Type B pancreatic cell (in vitro differentiated cells): ENCODE measurements around the gene SEC24A. TPM values are rescaled to one million over a fixed set of nuclear protein-coding genes. Genes with fewer than 3 reads are reported as not detected.
"Not testable (repeated sequence)": the region's sequence is repeated elsewhere in the genome, so short reads cannot be mapped to it uniquely, and the experiment has no call there.

Experiments
- DNase-seq: peaks from one replicate; pipeline ENCODE4 v3.0.0; 2021; ENCODE audit warnings: mixed read lengths; ENCODE audit not compliant: unreplicated experiment; ENCODE audit errors: extremely low spot score
- H3K27ac Mint-ChIP-seq: 2 replicates; pipeline ENCODE4 v1.8.0; 2021; ENCODE audit warnings: mild to moderate bottlenecking, mixed read lengths
- H3K27me3 Mint-ChIP-seq: 2 replicates; pipeline ENCODE4 v1.8.0; 2021; ENCODE audit warnings: mixed read lengths
- H3K36me3 Mint-ChIP-seq: 2 replicates; pipeline ENCODE4 v1.8.0; 2021; ENCODE audit warnings: mixed read lengths
- H3K4me1 Mint-ChIP-seq: one replicate; pipeline ENCODE4 v1.8.0; 2021; ENCODE audit warnings: mixed read lengths; ENCODE audit not compliant: unreplicated experiment
- H3K4me3 Mint-ChIP-seq: 2 replicates; pipeline ENCODE4 v1.8.0; 2021; ENCODE audit warnings: mild to moderate bottlenecking, mixed read lengths
- H3K9me3 Mint-ChIP-seq: 2 replicates; pipeline ENCODE4 v1.8.0; 2021; ENCODE audit warnings: mixed read lengths
- total RNA-seq: library from RNA; stranded (reverse); gene quantifications from 2 replicates; pipeline ENCODE4 v1.2.1, GENCODE V29; 2021; ENCODE audit warnings: low replicate concordance
- TF ChIP-seq, protein P1 (sequence below): fragments of 200-600 bp; sonication (generic); conservative IDR thresholded peaks from 2 replicates; pipeline ENCODE4 v1.5.0; 2021; ENCODE audit warnings: antibody characterized with exemption, mild to moderate bottlenecking

Gene SEC24A
- total RNA-seq, 1 donor from 2014 or later = 27.5 TPM

GRCh38 chr5:134741052-134741451 is 92.5 kb downstream of the SEC24A start:
- H3K27me3 Mint-ChIP-seq = no peaks in the 10 kb centered on the region
- H3K4me3 Mint-ChIP-seq = no peak overlapping the region
- H3K36me3 Mint-ChIP-seq = no peaks in the 10 kb centered on the region
- TF ChIP-seq, protein P1, sequence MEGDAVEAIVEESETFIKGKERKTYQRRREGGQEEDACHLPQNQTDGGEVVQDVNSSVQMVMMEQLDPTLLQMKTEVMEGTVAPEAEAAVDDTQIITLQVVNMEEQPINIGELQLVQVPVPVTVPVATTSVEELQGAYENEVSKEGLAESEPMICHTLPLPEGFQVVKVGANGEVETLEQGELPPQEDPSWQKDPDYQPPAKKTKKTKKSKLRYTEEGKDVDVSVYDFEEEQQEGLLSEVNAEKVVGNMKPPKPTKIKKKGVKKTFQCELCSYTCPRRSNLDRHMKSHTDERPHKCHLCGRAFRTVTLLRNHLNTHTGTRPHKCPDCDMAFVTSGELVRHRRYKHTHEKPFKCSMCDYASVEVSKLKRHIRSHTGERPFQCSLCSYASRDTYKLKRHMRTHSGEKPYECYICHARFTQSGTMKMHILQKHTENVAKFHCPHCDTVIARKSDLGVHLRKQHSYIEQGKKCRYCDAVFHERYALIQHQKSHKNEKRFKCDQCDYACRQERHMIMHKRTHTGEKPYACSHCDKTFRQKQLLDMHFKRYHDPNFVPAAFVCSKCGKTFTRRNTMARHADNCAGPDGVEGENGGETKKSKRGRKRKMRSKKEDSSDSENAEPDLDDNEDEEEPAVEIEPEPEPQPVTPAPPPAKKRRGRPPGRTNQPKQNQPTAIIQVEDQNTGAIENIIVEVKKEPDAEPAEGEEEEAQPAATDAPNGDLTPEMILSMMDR = no peak
- no peak for DNase-seq
- H3K9me3 Mint-ChIP-seq = no peaks in the 10 kb centered on the region
- peaks cover 13% of the 10 kb centered on the region for H3K4me1 Mint-ChIP-seq
- no peak overlapping the region for H3K27ac Mint-ChIP-seq

DNA sequence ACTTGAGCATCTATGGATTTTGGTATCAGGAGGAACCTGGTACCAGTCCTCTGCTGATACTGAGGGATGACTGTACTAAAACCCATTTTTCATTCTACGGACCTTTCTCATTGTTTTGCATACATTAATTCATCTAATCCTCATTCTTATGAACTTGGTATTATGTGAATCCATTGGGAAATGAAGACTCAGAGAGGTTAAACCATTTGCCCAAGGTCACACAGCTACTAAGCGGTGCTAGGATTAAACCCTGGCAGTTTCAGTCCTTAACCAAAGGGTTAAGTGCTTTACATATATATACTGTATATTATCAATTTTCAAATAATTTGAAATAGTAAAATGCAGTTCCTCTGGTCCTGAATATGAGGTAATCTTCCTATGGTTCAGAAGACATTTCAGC is 93.5 kb downstream of the SEC24A start:
- no peak for DNase-seq
- H3K36me3 Mint-ChIP-seq = no peaks in the 10 kb centered on the region
- no peaks in the 10 kb centered on the region for H3K9me3 Mint-ChIP-seq
- H3K4me3 Mint-ChIP-seq = no peak overlapping the region
- TF ChIP-seq, protein P1 = no peak
- no peaks in the 10 kb centered on the region for H3K27me3 Mint-ChIP-seq
- H3K4me1 Mint-ChIP-seq = peaks cover 13% of the 10 kb centered on the region
- no peak overlapping the region for H3K27ac Mint-ChIP-seq

- TF ChIP-seq, protein P1 = no peak
- H3K4me1 Mint-ChIP-seq = no peaks in the 10 kb centered on the region
- H3K27ac Mint-ChIP-seq = no peak overlapping the region
- no peak overlapping the region for H3K4me3 Mint-ChIP-seq
- H3K27me3 Mint-ChIP-seq = no peaks in the 10 kb centered on the region
- no peak for DNase-seq
- H3K9me3 Mint-ChIP-seq = no peaks in the 10 kb centered on the region
- peaks cover 9% of the 10 kb centered on the region for H3K36me3 Mint-ChIP-seq
These were observed 100.8 kb downstream of the SEC24A start for GRCh38 chr5:134749415-134749814.

DNA sequence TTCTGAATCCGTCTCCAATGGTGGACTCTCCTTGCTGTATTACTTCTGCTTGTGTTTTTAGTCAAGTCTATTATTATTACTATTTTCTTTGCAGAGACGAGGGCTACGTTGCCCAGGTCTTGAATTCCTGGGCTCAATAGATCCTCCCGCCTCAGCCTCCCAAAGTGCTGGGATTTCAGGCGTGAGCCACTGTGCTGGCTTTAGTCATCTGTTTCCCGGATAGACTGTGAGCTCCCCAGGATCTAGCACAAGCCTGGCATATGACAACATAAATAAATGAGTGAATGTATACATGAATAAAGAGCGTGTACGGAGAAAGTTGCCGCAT is 109.6 kb downstream of the SEC24A start:
- Mint-ChIP-seq H3K27me3 (no peaks in the 10 kb centered on the region), H3K9me3 (no peaks in the 10 kb centered on the region), H3K27ac (peak overlapping the region; percentile 94), H3K4me3 (peak overlapping the region; percentile 99), H3K4me1 (peaks cover 25% of the 10 kb centered on the region), H3K36me3 (no peaks in the 10 kb centered on the region)
- no peak for DNase-seq
- TF ChIP-seq, protein P1 = no peak

GRCh38 chr5:134758504-134759341 is 110.1 kb downstream of the SEC24A start, which contains the start of gene DDX46:
TSS of gene DDX46 (plus strand) at chr5:134758779. CDS start at chr5:134758939, 160 bp downstream.
- H3K36me3 Mint-ChIP-seq = peaks cover 1% of the 10 kb centered on the region
- peaks cover 25% of the 10 kb centered on the region for H3K4me1 Mint-ChIP-seq
- peak within 1 kb of the TSS; percentile 94 for H3K27ac Mint-ChIP-seq
- TF ChIP-seq, protein P1 = peak; percentile 79
- H3K4me3 Mint-ChIP-seq = peak within 1 kb of the TSS; percentile 99
- peak; percentile 95 for DNase-seq
- no peaks in the 10 kb centered on the region for H3K27me3 Mint-ChIP-seq
- H3K9me3 Mint-ChIP-seq = no peaks in the 10 kb centered on the region

GRCh38 chr5:134767528-134768291 is 119.1 kb downstream of the SEC24A start:
- H3K36me3 Mint-ChIP-seq = peaks cover 14% of the 10 kb centered on the region

More at GRCh38 chr5:134767528-134768291, 119.1 kb downstream of the SEC24A start:
- not testable (repeated sequence) for H3K4me1 Mint-ChIP-seq, H3K27me3 Mint-ChIP-seq, H3K4me3 Mint-ChIP-seq, H3K9me3 Mint-ChIP-seq, H3K27ac Mint-ChIP-seq, DNase-seq
